PC-3 (cell line): ENCODE data around the gene CTNNA3. TPM values are rescaled to one million over a fixed set of nuclear protein-coding genes. Genes with fewer than 3 reads are reported as not detected.
"Not testable (repeated sequence)": the region's sequence is repeated elsewhere in the genome, so short reads cannot be mapped to it uniquely, and the experiment has no call there.

Experiments
- ATAC-seq: fragments of 200-7000 bp; cut with Tn5 transposase; 2 replicates; pipeline ENCODE4 v1.9.1; 2020; ENCODE audit warnings: mild to moderate bottlenecking, moderate library complexity
- BruUV-seq: library from RNA; stranded (reverse); fragments of 400-500 nt; replicated peaks from 2 replicates; lab custom pipeline; 2021; lab: Mats Ljungman, UMichigan
- CTCF ChIA-PET: fragments of 300-600 bp; sonication (Branson Sonifier 250); formaldehyde crosslinking; loops from one replicate; lab custom pipeline; 2022; ENCODE audit warnings: antibody characterized with exemption; lab: Charles Lee
- POLR2A ChIA-PET: fragments of 300-600 bp; sonication (Branson Sonifier 250); formaldehyde crosslinking; loops from one replicate; lab custom pipeline; 2022; ENCODE audit warnings: antibody characterized with exemption; ENCODE audit not compliant: unreplicated experiment; lab: Charles Lee
- DNase-seq: peaks from one replicate; pipeline ENCODE4 v3.0.0-alpha.2; 2015
- H2AFZ ChIP-seq: fragments of 300-600 bp; sonication (generic); 2 replicates; pipeline ENCODE4 v1.6.0; 2016; ENCODE audit warnings: antibody characterized with exemption, low read length
- H3F3A ChIP-seq: fragments of 300-600 bp; sonication (generic); one replicate; pipeline ENCODE4 v1.6.0; 2017; ENCODE audit warnings: antibody characterized with exemption, low read length, control low read depth, mild to moderate bottlenecking; ENCODE audit not compliant: unreplicated experiment
- H3K27ac ChIP-seq: fragments of 300-600 bp; sonication (generic); 2 replicates; pipeline ENCODE4 v1.5.1; 2016; ENCODE audit warnings: mild to moderate bottlenecking, low read length
- H3K27me3 ChIP-seq: fragments of 300-600 bp; sonication (generic); 2 replicates; pipeline ENCODE4 v1.6.1; 2016; ENCODE audit warnings: low read length, mixed read lengths
- H3K36me3 ChIP-seq: fragments of 300-600 bp; sonication (generic); 2 replicates; pipeline ENCODE4 v1.6.1; 2016; ENCODE audit warnings: low read depth, mixed run types, low read length, mixed read lengths
- H3K4me1 ChIP-seq: fragments of 300-600 bp; sonication (generic); 2 replicates; pipeline ENCODE4 v1.5.1; 2016; ENCODE audit warnings: low read length; ENCODE audit not compliant: insufficient read depth
- H3K4me2 ChIP-seq: fragments of 300-600 bp; sonication (generic); 2 replicates; pipeline ENCODE4 v1.6.0; 2016; ENCODE audit warnings: low read length
- H3K4me3 ChIP-seq: fragments of 300-600 bp; sonication (generic); 2 replicates; pipeline ENCODE4 v1.5.1; 2016; ENCODE audit warnings: mild to moderate bottlenecking, low read length, mixed read lengths
- H3K79me2 ChIP-seq: fragments of 300-600 bp; sonication (generic); 2 replicates; pipeline ENCODE4 v1.6.1; 2017; ENCODE audit warnings: low read length, mixed read lengths
- H3K9ac ChIP-seq: fragments of 300-600 bp; sonication (generic); 2 replicates; pipeline ENCODE4 v1.6.0; 2016; ENCODE audit warnings: mild to moderate bottlenecking, low read length
- H3K9me2 ChIP-seq: fragments of 300-600 bp; sonication (generic); replicated peaks from 2 replicates; pipeline ENCODE4 v1.6.1; 2016; ENCODE audit warnings: mixed run types, low read length, mixed read lengths
- H3K9me3 ChIP-seq: fragments of 300-600 bp; sonication (generic); 2 replicates; pipeline ENCODE4 v1.6.1; 2016; ENCODE audit warnings: low read length, mixed read lengths
- H4K20me1 ChIP-seq: fragments of 300-600 bp; sonication (generic); 2 replicates; pipeline ENCODE4 v1.6.1; 2016; ENCODE audit warnings: low read length, mixed read lengths
- EZH2 ChIP-seq: fragments of 300-600 bp; sonication (generic); IDR thresholded peaks from one replicate; pipeline ENCODE4 v1.6.1; 2017; ENCODE audit warnings: antibody characterized with exemption, mild to moderate bottlenecking, low read length; ENCODE audit not compliant: unreplicated experiment
- EZH2phosphoT487 ChIP-seq: fragments of 300-600 bp; sonication (generic); IDR thresholded peaks from 2 replicates; pipeline ENCODE4 v1.6.1; 2018; ENCODE audit warnings: mild to moderate bottlenecking, antibody characterized with exemption, low read length, borderline replicate concordance
- intact Hi-C: fragments of 100-400 bp; cut with micrococcal nuclease; formaldehyde crosslinking; loops from 2 replicates; pipeline ENCODE4 v1.9.0; 2023
- total RNA-seq: library from RNA; depleted of rRNA; stranded (reverse); fragments of >200 nt; gene quantifications from 2 replicates; pipeline ENCODE4 v1.2.3, GENCODE V29; 2014
- TF ChIP-seq, protein P1 (sequence below): fragments of 300-600 bp; sonication (generic); conservative IDR thresholded peaks from 2 replicates; pipeline ENCODE4 v1.5.1; 2017; ENCODE audit warnings: antibody characterized with exemption, low read depth, mild to moderate bottlenecking, low read length

CTNNA3 gene
- total RNA-seq, 1 experiment from 2014 or later = 1.9 TPM

DNA sequence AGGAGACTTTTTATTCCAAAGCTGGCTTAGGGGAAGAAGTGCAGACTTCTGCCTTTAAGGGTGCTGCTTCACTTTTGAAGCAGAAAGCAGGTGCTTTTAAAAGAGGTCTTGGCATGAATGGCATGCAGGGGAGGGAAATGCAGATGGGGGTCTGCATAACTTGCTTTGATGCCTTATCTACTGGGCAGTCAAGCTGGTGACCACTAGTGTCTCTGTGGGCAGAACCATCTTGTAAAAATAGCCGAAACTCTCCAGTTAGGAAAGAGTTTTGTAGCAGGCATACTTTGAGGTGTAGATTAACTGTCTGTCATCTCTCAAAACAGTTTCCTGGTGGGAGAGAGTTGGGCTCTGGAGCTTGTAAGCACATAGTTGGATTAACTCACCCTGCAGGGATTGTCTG, 9.9 kb upstream of the CTNNA3 start:
- Histone ChIP-seq H3K9ac (no peak overlapping the region), H3K4me2 (no peak overlapping the region), H4K20me1 (no peaks in the 10 kb centered on the region), H3K27me3 (peaks cover 14% of the 10 kb centered on the region), H3F3A (no peaks in the 10 kb centered on the region), H3K79me2 (no peaks in the 10 kb centered on the region), H3K4me1 (no peaks in the 10 kb centered on the region), H3K4me3 (no peak overlapping the region), H3K27ac (no peak overlapping the region), H3K36me3 (no peaks in the 10 kb centered on the region), H3K9me3 (no peaks in the 10 kb centered on the region), H2AFZ (no peak overlapping the region), H3K9me2 (no peaks in the 10 kb centered on the region)
- ChIA-PET POLR2A (no interaction called here), CTCF (no interaction called here)
- ATAC-seq (no peak), DNase-seq (no peak)
- TF ChIP-seq, protein P1, sequence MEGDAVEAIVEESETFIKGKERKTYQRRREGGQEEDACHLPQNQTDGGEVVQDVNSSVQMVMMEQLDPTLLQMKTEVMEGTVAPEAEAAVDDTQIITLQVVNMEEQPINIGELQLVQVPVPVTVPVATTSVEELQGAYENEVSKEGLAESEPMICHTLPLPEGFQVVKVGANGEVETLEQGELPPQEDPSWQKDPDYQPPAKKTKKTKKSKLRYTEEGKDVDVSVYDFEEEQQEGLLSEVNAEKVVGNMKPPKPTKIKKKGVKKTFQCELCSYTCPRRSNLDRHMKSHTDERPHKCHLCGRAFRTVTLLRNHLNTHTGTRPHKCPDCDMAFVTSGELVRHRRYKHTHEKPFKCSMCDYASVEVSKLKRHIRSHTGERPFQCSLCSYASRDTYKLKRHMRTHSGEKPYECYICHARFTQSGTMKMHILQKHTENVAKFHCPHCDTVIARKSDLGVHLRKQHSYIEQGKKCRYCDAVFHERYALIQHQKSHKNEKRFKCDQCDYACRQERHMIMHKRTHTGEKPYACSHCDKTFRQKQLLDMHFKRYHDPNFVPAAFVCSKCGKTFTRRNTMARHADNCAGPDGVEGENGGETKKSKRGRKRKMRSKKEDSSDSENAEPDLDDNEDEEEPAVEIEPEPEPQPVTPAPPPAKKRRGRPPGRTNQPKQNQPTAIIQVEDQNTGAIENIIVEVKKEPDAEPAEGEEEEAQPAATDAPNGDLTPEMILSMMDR = no peak
- TF ChIP-seq EZH2 (no peak), EZH2phosphoT487 (no peak)
- intact Hi-C loops = no loop called here
- BruUV-seq = no TSS peak

DNA sequence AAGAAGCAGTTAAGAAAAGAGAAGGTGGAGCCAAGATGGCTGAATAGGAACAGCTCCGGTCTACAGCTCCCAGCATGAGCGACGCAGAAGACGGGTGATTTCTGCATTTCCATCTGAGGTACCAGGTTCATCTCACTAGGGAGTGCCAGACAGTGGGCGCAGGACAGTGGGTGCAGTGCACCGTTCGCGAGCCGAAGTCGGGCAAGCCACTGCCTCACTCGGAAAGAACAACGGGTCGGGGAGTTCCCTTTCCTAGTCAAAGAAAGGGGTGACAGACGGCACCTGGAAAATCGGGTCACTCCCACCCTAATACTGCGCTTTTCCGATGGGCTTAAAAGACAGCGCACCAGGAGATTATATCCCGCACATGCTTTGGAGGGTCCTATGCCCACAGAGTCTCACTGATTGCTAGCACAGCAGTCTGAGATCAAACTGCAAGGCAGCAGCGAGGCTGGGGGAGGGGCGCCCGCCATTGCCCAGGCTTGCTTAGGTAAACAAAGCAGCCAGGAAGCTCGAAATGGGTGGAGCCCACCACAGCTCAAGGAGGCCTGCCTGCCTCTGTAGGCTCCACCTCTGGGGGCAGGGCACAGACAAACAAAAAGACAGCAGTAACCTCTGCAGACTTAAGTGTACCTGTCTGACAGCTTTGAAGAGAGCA, 3.7 kb upstream of the CTNNA3 start:
- DNase-seq, CTCF ChIA-PET, H3K4me3 ChIP-seq, H3K9me2 ChIP-seq, H3K79me2 ChIP-seq, H3K4me1 ChIP-seq, H2AFZ ChIP-seq, ATAC-seq, H4K20me1 ChIP-seq, H3K36me3 ChIP-seq, H3K9ac ChIP-seq, BruUV-seq, H3F3A ChIP-seq, H3K9me3 ChIP-seq, H3K27ac ChIP-seq, H3K4me2 ChIP-seq, POLR2A ChIA-PET: not testable (repeated sequence)
- peaks cover 27% of the 10 kb centered on the region for H3K27me3 ChIP-seq
- intact Hi-C loops = loop anchor here (5.0 to 10.0 kb wide), 2 partner anchors 63 to 185 kb away; partner anchors contain the start of gene SIRT1

- H3K4me3 ChIP-seq = no peak overlapping the region
- no peaks in the 10 kb centered on the region for H3F3A ChIP-seq
- BruUV-seq = no TSS peak
- no peak for TF ChIP-seq EZH2phosphoT487
- TF ChIP-seq, protein P1 = no peak
- no peaks in the 10 kb centered on the region for H3K4me1 ChIP-seq
- H3K36me3 ChIP-seq = no peaks in the 10 kb centered on the region
- H3K9me2 ChIP-seq = no peaks in the 10 kb centered on the region
- intact Hi-C loops = loop anchor here (5.0 to 10.0 kb wide), 2 partner anchors 64 to 187 kb away; partner anchors contain the start of gene SIRT1
- CTCF ChIA-PET = interaction anchor here (0.6 to 2.3 kb wide), 5 partner anchors 9 to 82 kb away, joined by 3 to 53 read pairs (median 6); no protein-coding TSS in a partner anchor
- H3K4me2 ChIP-seq = no peak overlapping the region
- no peaks in the 10 kb centered on the region for H3K9me3 ChIP-seq
- H3K9ac ChIP-seq = no peak overlapping the region
- H3K27ac ChIP-seq = no peak overlapping the region
- DNase-seq (no peak), ATAC-seq (no peak)
- no peaks in the 10 kb centered on the region for H4K20me1 ChIP-seq
- POLR2A ChIA-PET = interaction anchor here (0.7 kb wide), 2 partner anchors 86 to 488 kb away, joined by 3 to 5 read pairs; no protein-coding TSS in a partner anchor
- H3K27me3 ChIP-seq = peaks cover 42% of the 10 kb centered on the region
- H3K79me2 ChIP-seq = no peaks in the 10 kb centered on the region
- no peak overlapping the region for H2AFZ ChIP-seq
Measured at GRCh38 chr10:67698164-67698563, 2.2 kb upstream of the CTNNA3 start.
